Fibroblast of villous mesenchyme (primary cell): ENCODE measurements around the gene ASPSCR1. TPM values are rescaled to one million over a fixed set of nuclear protein-coding genes. Genes with fewer than 3 reads are reported as not detected.
A peak's percentile ranks its signal among the peaks of the same experiment; 100 is the strongest.

Experiments used
- DNase-seq: peaks from one replicate; pipeline ENCODE4 v3.0.0-alpha.2; 2010; ENCODE audit warnings: low read depth
- H3K4me3 ChIP-seq: 2 replicates; pipeline ENCODE4 v1.5.1; 2011; ENCODE audit warnings: low read depth, mild to moderate bottlenecking, low read length
- CTCF ChIP-seq: IDR thresholded peaks from 2 replicates; pipeline ENCODE4 v1.5.1; 2012; ENCODE audit warnings: low read depth, mild to moderate bottlenecking, low read length; ENCODE audit not compliant: insufficient read depth
- total RNA-seq: library from RNA; depleted of rRNA; stranded (reverse); fragments of >200 nt; gene quantifications from 2 replicates; pipeline ENCODE4 v1.2.3, GENCODE V29; 2012

Gene ASPSCR1
- total RNA-seq, 1 donor, result 28.5 TPM

- peak; percentile 78 for DNase-seq
- TF ChIP-seq CTCF, result peak; percentile 81
- peak overlapping the region; percentile 83 for H3K4me3 ChIP-seq
These were observed 43.9 kb downstream of the ASPSCR1 start for GRCh38 chr17:82021107-82021899.

GRCh38 chr17:82021900-82022309, 44.5 kb downstream of the ASPSCR1 start:
- DNase-seq, result no peak
- H3K4me3 ChIP-seq, result peak overlapping the region; percentile 83
- no peak for TF ChIP-seq CTCF

GRCh38 chr17:82022310-82022980, 45.0 kb downstream of the ASPSCR1 start, which contains the start of gene CENPX:
TSS of gene CENPX (minus strand) at chr17:82022878. CDS start at chr17:82022861, 17 bp downstream.
- peak within 1 kb of the TSS; percentile 83 for H3K4me3 ChIP-seq
- no peak for TF ChIP-seq CTCF
- DNase-seq, result no peak

- H3K4me3 ChIP-seq, result peak within 1 kb of the TSS; percentile 83
- no peak for TF ChIP-seq CTCF
- peak; percentile 99 for DNase-seq
These were observed 45.6 kb downstream of the ASPSCR1 start, which contains the start of gene LRRC45 for GRCh38 chr17:82022981-82023446. TSS of gene LRRC45 (plus strand) at chr17:82023305. CDS start at chr17:82023644, 339 bp downstream.

GRCh38 chr17:82023447-82024241, 46.2 kb downstream of the ASPSCR1 start:
- DNase-seq, result no peak
- peak overlapping the region; percentile 70 for H3K4me3 ChIP-seq
- no peak for TF ChIP-seq CTCF

GRCh38 chr17:82024859-82025258, 47.4 kb downstream of the ASPSCR1 start:
- DNase-seq, result no peak
- no peak overlapping the region for H3K4me3 ChIP-seq
- TF ChIP-seq CTCF, result no peak
